Loucy (cell line): ENCODE data around the gene RNF224.

Source experiments
- H2AFZ ChIP-seq: fragments of 200-600 bp; sonication (generic); 2 replicates; pipeline ENCODE4 v1.6.0; 2016; ENCODE audit warnings: antibody characterized with exemption, mild to moderate bottlenecking, low read length, moderate library complexity
- H3F3A ChIP-seq: fragments of 200-600 bp; 2 replicates; pipeline ENCODE4 v1.6.0; 2016; ENCODE audit warnings: antibody characterized with exemption, low read depth, mild to moderate bottlenecking
- H3K27me3 ChIP-seq: fragments of 200-600 bp; sonication (generic); 2 replicates; pipeline ENCODE4 v1.6.1; 2014; ENCODE audit warnings: low read length, mild to moderate bottlenecking; ENCODE audit not compliant: insufficient read depth, poor library complexity, severe bottlenecking
- H3K36me3 ChIP-seq: fragments of 200-600 bp; sonication (generic); 2 replicates; pipeline ENCODE4 v1.6.1; 2016; ENCODE audit warnings: low read length; ENCODE audit not compliant: insufficient read depth
- H3K4me1 ChIP-seq: fragments of 200-600 bp; sonication (generic); 2 replicates; pipeline ENCODE4 v1.5.1; 2014; ENCODE audit warnings: low read length, mild to moderate bottlenecking; ENCODE audit not compliant: insufficient read depth, poor library complexity, severe bottlenecking
- H3K4me2 ChIP-seq: fragments of 200-600 bp; sonication (generic); 2 replicates; pipeline ENCODE4 v1.6.0; 2014; ENCODE audit warnings: antibody characterized with exemption, low read length, low read depth, mild to moderate bottlenecking; ENCODE audit not compliant: poor library complexity, severe bottlenecking
- H3K4me3 ChIP-seq: fragments of 200-600 bp; sonication (generic); 2 replicates; pipeline ENCODE4 v1.5.1; 2014; ENCODE audit warnings: low read length, mild to moderate bottlenecking, mixed read lengths; ENCODE audit not compliant: poor library complexity, severe bottlenecking
- H3K79me2 ChIP-seq: fragments of 200-600 bp; sonication (generic); 2 replicates; pipeline ENCODE4 v1.6.1; 2014; ENCODE audit warnings: low read length; ENCODE audit not compliant: insufficient read depth
- H3K9ac ChIP-seq: fragments of 200-600 bp; sonication (generic); 2 replicates; pipeline ENCODE4 v1.6.0; 2014; ENCODE audit warnings: mild to moderate bottlenecking, low read depth, low read length, moderate library complexity; ENCODE audit not compliant: poor library complexity, severe bottlenecking
- H3K9me2 ChIP-seq: fragments of 200-600 bp; sonication (generic); replicated peaks from 2 replicates; pipeline ENCODE4 v1.6.1; 2016; ENCODE audit warnings: low read depth, low read length, mixed read lengths
- H3K9me3 ChIP-seq: fragments of 200-600 bp; sonication (generic); 2 replicates; pipeline ENCODE4 v1.6.1; 2014; ENCODE audit warnings: mild to moderate bottlenecking, antibody characterized with exemption, low read length, low read depth; ENCODE audit not compliant: insufficient read depth
- H4K20me1 ChIP-seq: fragments of 200-600 bp; sonication (generic); 2 replicates; pipeline ENCODE4 v1.6.0; 2014; ENCODE audit warnings: antibody characterized with exemption, low read length, mild to moderate bottlenecking; ENCODE audit not compliant: insufficient read depth, poor library complexity, severe bottlenecking
- EZH2phosphoT487 ChIP-seq: fragments of 200-600 bp; IDR thresholded peaks from 2 replicates; pipeline ENCODE4 v1.6.1; 2018; ENCODE audit warnings: antibody characterized with exemption, mild to moderate bottlenecking, moderate library complexity, borderline replicate concordance
- TF ChIP-seq, protein P1 (sequence below): fragments of 200-600 bp; sonication (generic); conservative IDR thresholded peaks from 2 replicates; pipeline ENCODE4 v1.5.1; 2014; ENCODE audit warnings: mild to moderate bottlenecking, antibody characterized with exemption, low read length

RNF224 gene

DNA sequence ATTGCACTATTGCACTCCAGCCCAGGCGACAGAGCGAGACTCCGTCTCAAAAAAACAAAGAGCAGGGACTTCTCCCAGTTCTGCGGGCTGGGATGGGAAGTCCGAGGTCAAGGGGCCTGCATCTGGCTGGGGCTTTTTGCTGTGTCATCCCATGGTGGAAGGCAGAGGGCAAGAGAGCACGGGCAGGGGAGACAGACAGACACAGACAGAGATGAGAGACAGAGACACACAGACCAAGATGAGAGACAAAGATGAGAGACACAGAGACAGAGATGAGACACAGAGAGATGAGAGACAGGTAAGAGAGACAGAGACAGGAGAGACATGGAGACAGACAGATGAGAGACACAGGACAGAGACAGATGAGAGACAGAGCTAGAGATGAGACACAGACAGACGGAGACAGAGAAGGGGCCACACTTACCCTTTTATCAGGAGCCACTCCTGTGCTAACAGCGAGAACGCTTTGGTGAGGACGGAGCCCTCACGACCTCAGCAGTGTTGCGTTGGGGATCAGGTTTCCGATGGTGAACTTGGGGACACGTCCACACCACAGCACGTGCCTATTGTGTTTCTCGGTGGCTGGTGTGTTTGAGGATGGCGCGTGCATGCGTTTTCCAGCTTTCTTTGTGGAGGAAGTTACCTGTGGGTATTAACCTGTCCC lies 41.4 kb downstream of the RNF224 start:
- no peak for TF ChIP-seq EZH2phosphoT487
- TF ChIP-seq, protein P1, sequence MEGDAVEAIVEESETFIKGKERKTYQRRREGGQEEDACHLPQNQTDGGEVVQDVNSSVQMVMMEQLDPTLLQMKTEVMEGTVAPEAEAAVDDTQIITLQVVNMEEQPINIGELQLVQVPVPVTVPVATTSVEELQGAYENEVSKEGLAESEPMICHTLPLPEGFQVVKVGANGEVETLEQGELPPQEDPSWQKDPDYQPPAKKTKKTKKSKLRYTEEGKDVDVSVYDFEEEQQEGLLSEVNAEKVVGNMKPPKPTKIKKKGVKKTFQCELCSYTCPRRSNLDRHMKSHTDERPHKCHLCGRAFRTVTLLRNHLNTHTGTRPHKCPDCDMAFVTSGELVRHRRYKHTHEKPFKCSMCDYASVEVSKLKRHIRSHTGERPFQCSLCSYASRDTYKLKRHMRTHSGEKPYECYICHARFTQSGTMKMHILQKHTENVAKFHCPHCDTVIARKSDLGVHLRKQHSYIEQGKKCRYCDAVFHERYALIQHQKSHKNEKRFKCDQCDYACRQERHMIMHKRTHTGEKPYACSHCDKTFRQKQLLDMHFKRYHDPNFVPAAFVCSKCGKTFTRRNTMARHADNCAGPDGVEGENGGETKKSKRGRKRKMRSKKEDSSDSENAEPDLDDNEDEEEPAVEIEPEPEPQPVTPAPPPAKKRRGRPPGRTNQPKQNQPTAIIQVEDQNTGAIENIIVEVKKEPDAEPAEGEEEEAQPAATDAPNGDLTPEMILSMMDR, result no peak
- Histone ChIP-seq H3K4me3 (no peak overlapping the region), H2AFZ (no peak overlapping the region)

DNA sequence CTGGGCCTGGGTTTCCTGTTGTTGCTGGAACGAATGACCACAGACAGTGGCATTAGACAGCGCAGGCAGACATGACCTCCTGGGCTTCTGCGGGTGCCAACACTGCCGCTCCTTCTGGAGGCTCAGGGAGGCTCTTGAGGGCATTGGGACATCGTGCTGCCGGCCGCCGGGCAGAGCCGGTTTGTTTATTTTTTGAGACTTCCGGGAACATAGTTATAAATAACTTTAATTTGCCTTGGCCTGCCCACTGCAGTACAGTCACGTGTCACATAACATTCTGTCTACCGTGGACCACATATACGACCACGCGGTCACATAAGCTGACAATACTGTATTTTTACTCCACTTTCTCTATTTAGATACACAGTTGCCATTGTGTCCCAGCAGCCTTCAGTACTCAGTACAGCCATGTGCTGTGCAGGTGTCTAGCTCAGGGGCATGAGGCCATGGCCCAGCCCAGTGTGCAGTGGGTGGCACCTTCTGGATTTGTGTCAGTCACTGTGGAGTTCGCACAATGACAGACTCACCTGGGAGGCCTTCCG lies 42.0 kb downstream of the RNF224 start:
- no peaks in the 10 kb centered on the region; the same call in 1 of the 2 replicates for H3K36me3 ChIP-seq
- no peak overlapping the region for H3K4me2 ChIP-seq

More for the DNA sequence above, 41.4 kb downstream of the RNF224 start:
- Histone ChIP-seq H3K9ac (no peak overlapping the region), H3F3A (no peaks in the 10 kb centered on the region), H3K9me3 (no peaks in the 10 kb centered on the region), H4K20me1 (peaks cover 3% of the 10 kb centered on the region), H3K27me3 (no peaks in the 10 kb centered on the region), H3K4me2 (no peak overlapping the region), H3K36me3 (peaks cover 4% of the 10 kb centered on the region; the same call in 1 of the 2 replicates), H3K9me2 (no peaks in the 10 kb centered on the region), H3K79me2 (no peaks in the 10 kb centered on the region), H3K4me1 (peaks cover 9% of the 10 kb centered on the region)

DNA sequence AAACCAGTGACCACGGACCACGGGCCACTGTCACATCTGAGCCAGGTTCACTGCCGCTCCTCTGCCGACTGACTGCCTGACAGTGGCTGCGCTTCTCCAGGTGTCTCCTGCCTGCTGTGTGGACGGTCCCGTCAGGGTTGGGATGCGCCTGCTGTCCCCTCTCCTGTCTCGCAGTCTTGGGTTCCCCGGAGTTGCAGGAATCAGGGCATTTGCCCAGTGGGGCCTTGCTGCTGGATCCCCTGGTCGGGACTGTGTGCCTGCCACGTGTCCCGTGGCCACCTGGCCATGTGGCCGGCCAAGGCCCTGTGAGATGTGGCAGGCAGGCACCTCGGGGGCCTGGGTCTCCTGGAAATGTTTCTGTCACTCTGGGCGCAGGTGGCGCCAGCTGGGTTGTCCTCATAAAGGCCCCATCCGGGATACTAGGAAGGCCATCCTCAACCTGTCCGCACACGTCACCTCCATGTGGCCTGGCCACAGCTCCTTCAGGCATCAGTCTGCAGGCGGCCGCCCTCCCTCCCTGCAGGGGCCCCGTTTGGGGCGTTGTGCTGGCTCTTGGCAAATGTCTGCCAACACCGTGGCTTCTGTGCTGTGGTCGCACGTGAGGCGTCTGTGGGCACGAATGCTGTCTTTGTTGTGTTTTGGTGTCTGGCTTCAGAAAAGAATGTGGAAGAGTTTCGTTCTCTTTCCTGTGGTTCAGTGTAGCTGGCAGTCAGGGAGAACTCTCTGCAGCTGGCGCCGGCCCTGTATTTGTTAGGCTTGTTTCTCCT lies 43.8 kb downstream of the RNF224 start:
- no peak overlapping the region for H3K9ac ChIP-seq
- peaks cover 9% of the 10 kb centered on the region for H3K4me1 ChIP-seq
- no peaks in the 10 kb centered on the region for H3F3A ChIP-seq
- H3K27me3 ChIP-seq, result no peaks in the 10 kb centered on the region
- no peaks in the 10 kb centered on the region for H3K79me2 ChIP-seq
- peaks cover 3% of the 10 kb centered on the region for H4K20me1 ChIP-seq
- no peak for TF ChIP-seq EZH2phosphoT487
- TF ChIP-seq, protein P1, result no peak
- no peak overlapping the region for H3K4me3 ChIP-seq
- H3K9me2 ChIP-seq, result no peaks in the 10 kb centered on the region
- no peaks in the 10 kb centered on the region; the same call in 1 of the 2 replicates for H3K36me3 ChIP-seq
- H3K9me3 ChIP-seq, result no peaks in the 10 kb centered on the region
- H2AFZ ChIP-seq, result no peak overlapping the region
- H3K4me2 ChIP-seq, result no peak overlapping the region

More for the DNA sequence above, 42.0 kb downstream of the RNF224 start:
- Histone ChIP-seq H3F3A (no peaks in the 10 kb centered on the region), H3K9me2 (no peaks in the 10 kb centered on the region), H3K27me3 (no peaks in the 10 kb centered on the region), H3K4me1 (peaks cover 9% of the 10 kb centered on the region), H3K9ac (no peak overlapping the region), H3K9me3 (no peaks in the 10 kb centered on the region), H3K79me2 (no peaks in the 10 kb centered on the region), H4K20me1 (peaks cover 3% of the 10 kb centered on the region), H2AFZ (no peak overlapping the region), H3K4me3 (no peak overlapping the region)
- no peak for TF ChIP-seq EZH2phosphoT487
- TF ChIP-seq, protein P1, result no peak
